SKM-1 treated with dmso at 0.1 percent for 144 hours (cell line): Measurements from ENCODE around the gene NCSTN.

Source experiments
- DNase-seq: peaks from one replicate; lab custom pipeline; 2025; ENCODE audit not compliant: unreplicated experiment; lab: John Stamatoyannopoulos, UW

Gene NCSTN

GRCh38 chr1:160404094-160404493 lies 60.9 kb downstream of the NCSTN start:
- DNase-seq: no peak

- DNase-seq: no peak
These were observed 62.2 kb downstream of the NCSTN start for GRCh38 chr1:160405331-160405877.

- no peak for DNase-seq
These were observed 63.2 kb downstream of the NCSTN start for GRCh38 chr1:160406131-160406968.

GRCh38 chr1:160407839-160408801 lies 64.9 kb downstream of the NCSTN start:
- DNase-seq: no peak
